Ramos (cell line): ENCODE measurements around the gene RABGAP1L.

Experiments used
- in situ Hi-C: fragments of 300-500 bp; cut with MboI; formaldehyde crosslinking; loops from one replicate; pipeline ENCODE4 v1.14.3; 2022; ENCODE audit warnings: low sequenced_read_pairs; ENCODE audit not compliant: unreplicated experiment

The RABGAP1L gene

DNA sequence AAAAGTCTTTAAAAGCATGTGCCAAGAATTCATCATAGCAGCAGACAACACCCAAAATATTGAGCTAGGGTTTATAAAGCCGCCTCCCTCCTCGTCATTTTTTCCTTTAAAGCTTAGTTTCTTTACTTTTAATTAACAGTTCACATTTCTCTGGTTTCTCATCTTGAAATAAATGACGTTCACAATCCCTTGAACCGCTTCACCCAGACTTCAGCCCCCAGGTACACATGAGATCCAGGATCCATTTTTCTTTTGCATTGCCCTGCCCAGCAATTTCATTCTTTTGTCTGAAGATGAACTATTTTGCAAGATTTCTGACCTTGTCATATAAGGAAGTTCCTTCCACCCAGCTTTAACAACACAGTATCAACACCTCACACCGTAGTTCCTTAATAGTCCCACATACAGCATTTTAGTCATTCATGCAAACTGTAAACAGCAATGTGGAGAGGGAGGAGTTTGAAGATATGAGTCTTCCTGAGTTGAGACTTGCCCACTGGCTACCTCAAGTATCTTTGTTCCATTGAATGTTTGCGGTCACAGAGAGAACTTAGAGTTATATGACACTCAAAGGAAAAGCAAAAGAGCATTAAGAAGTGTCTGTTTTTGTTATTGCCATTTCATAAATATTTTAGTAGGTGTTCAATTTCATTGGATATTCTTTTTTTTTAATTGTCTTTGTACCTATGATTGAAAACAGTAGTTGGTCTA lies 805.1 kb downstream of the RABGAP1L start:
- in situ Hi-C loops, result no loop called here

DNA sequence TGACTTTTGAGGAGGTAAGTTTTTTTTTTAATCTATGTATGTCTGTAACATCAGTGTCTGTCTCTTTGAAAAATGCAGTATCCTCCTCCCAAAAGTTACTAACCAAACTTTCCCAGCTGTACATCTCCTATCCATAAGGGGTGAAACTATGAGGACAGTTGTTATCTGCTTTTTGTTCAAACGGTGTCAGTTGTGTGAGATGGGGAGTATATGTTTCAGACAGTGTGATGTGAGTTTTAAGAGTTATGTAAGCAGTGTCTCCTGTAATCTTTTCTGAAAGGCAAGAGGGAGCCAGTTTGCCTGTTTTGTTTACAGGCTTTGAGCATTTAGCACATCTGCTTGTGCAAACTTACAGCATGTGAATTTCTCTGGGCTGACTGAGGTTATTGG lies 805.6 kb downstream of the RABGAP1L start:
- in situ Hi-C loops, result no loop called here

DNA sequence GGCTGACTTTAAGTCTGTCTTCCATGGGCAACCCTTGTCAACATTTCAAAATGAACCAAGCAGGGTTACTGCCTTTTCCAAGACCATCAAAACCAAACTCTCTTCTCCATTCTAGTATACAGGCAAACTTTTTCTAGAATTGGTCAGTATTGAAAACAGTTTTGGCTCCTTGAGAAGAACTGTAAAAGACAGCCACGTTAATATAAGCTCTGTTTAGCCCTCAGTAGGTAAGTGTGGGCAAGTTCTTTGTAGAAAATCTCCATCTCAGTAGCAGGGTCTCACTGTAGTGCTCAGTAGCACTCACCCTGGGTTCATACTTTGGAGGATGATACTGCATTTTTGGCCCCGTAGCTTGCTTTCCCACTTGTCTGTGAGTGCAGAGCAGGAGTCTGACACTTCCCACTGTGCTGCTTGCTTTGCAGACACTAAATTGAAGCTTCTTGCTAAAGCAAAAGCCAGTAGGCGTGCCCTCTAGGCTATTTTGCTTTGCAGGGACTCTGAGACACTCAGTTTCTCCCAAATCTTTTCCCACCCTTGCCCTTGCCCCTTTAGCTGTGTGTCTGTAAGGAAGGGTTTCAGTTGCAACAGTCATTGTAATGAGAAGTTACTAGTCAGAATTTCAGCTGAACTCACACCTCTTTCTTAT lies 806.2 kb downstream of the RABGAP1L start:
- in situ Hi-C loops, result no loop called here

DNA sequence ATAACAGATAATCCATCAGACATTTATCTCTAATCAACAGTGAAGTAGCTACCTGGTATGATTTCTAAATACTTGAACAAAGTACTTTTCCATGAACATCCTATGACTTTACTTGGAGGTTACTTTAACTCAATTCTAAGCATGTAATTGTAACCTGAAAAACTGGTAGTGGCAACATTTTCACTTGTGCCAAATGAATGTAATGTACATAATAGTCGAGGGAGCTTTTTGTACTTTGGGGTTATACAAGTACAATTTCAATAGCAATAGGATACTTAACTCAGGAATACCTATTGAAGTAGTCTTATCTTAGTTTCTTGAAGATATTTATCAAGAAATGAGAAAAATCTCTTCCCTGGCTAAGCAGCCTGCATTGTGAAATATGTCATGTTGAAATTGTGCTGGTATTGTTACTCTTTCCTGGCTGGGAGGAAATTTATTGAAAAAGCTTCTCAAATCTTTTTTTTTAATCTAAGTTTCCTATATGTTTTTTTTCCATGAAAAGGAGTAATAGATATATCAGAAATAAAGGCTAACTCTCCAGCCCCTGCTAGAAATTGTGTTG lies 806.8 kb downstream of the RABGAP1L start:
- in situ Hi-C loops, result no loop called here

DNA sequence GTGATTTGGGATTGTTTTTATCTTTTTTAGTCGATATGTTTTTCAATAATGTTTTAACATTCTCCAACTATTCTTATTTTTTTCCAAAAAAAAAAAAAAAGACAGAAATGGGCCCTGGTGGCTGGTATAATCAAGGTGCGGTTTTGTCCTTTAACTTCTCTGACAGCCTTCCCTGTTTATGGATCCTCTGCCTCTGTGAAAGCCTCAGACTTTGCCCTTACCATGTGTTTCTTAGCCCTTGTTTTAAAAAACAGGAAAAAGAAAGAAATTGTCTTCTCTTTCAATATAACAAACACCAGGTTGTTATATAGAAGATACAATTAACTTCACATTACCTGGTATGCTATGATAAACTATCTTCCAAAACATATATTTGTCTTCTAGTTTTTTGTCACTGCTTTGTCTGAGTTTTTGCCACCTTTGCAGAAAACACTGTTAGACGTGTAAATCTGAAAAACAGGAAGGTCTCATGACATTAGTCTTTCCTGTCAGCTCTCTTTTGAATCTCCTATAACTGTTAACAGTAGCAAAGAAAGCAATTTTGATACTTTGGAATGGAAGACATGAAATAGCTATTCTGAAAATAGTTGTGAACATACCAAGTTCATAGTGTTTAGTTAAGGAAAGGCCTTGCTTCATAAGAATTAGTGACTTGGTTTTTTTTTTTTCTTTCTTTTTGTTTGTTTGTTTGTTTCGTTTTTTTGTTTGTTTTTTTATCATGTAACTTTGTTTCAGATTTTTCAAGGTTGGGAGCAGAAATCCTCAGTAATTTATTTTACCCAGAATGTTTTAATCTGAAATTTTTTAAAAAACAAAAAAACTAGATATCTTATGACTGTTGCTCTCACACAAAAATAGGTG lies 808.8 kb downstream of the RABGAP1L start:
- in situ Hi-C loops, result no loop called here

DNA sequence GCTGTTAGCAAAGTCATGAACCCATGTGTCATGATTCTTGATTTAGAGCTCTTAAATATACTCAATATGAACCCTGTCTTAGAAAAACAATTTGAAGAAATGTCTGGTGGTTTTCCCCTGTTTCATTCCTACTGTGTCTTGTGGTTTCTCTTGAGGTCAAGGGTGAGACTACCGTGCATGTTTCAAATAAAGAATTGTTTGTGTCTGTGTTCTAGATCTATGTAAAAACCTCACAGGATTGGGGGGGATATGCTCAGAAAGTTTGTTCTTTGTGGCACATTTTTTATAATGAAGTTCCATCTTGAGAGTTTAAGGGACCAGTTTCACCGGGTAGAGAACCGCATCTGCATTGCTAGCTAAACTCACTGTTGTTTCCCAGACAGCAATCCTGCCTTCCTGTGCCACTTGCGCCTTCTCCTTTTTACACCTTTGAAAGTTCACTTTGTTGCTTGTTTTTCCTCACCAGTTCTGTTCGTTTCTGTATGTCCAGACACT lies 809.5 kb downstream of the RABGAP1L start:
- in situ Hi-C loops, result no loop called here

DNA sequence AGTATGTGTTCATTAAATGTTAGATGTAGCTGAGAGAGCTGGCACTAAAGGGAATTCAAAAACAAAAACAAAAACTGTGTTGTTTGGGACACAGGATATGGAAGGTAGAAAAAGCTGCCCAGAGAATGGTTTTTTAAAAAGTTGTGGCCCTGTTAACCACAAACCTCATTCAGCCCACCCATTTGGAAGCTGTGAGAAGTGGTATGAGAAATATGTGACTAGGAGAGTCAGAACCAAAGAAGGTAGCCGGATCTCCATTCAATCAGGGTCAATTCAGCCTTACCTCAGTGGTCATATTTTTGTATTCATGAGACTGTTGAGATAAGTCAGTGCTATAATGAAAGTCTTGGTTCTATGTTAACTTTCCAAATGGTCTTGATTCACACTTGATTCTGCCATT lies 810.7 kb downstream of the RABGAP1L start:
- in situ Hi-C loops, result no loop called here

DNA sequence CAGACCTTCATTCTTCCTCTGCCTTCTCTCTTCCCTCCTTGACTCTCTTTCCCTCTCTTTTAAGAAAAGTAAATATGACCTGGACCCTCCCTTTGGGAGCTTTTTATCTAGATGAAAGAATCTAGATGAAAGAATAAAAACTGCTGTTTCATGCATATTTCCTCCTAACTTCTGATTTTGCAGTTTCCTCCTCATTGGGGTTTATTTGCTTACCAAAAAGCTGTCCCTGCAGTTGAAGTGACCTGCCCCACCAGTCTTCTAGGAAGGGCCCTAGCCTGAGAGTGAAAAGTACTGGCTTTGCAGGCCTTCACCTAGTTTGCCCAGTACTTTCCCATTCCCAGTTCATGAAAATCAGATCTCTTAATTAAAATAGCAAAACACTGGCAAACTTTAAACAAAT lies 812.1 kb downstream of the RABGAP1L start:
- in situ Hi-C loops, result no loop called here

DNA sequence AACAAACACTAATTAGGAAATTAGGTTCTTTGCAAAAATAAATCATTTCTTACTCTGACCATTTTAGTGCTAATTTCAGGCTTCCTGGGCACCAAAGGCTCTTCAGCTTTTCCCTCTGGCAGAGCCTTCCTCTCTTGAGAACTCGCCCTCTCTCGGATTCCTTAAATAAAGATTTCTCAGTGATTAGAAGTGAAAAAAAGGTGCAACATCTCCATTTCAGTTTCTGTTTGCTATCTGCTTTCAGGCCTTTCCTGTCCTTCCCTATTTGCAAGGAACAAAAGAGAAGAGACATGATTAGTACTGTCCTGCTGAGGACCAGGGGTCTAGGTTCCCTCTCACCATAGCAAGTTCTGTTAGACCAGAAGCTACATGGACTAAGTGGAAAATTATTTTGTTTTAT lies 812.6 kb downstream of the RABGAP1L start:
- in situ Hi-C loops, result no loop called here

DNA sequence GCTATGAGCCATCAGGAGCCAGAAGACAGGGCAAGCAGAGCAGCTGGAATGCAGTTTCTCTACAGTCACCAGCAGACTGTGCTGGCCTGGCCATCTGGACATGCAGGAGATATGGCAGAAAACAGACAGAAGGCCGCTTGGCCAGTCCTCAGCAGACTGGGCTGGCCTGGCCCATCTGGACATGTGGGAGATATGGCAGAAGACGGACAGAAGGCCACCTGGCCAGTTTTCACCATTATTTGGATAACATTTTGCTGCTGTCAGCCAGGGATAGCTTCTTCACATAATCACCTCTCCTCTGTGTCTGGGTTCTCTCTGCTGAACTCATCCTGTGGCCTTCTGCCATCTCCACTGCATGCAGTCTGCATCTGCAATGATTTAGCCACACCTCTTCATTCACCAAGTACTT lies 815.4 kb downstream of the RABGAP1L start:
- in situ Hi-C loops, result no loop called here

DNA sequence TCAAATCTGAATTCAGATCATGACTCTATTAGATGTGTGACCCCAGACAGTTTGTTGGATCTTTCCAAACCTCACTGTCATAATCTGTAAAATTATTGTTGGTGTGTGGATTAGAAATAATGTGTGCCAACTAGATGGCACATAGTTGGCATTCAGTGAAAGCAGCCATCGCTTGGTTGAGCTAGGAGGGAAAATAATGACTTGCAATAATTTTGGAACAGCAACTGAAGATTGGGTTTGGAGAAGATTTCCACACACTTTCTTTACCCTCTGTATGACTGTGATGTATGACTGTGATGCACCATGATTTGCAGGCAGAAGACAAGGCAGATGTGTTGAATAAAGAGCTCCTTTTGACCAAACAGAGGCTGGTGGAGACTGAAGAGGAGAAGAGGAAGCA lies 816.4 kb downstream of the RABGAP1L start:
- in situ Hi-C loops, result no loop called here

DNA sequence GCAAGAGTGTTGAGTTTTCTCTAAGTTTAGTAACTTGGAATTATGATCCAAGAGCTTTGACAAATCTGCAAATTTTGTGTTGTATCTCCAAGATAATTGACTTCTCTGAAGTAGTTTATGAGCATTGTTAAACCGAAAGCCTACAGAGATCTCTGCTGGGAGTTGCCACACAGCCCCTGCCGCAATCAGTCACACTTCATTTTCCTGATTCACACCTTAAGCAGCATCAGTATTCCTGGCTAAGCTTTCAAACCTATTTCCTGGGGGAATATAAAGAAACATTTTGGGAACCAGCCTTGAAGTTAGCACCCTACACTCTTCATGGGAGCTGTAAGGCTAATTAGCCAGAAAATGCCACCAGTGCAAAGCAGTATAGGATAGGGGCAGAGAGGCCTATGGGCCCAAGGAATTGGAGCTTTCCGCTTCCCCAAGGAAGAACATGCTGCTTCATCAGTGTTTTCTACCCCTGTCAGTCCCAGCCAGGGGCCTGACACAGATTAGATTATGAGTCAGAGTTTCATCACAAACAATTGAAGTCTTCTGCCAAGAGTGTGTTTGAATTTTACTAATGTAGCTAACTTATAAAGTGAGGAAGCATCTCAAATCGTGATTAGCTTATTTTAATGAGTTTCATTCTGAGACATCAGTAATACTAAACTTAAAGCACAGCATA lies 817.3 kb downstream of the RABGAP1L start:
- in situ Hi-C loops, result no loop called here

DNA sequence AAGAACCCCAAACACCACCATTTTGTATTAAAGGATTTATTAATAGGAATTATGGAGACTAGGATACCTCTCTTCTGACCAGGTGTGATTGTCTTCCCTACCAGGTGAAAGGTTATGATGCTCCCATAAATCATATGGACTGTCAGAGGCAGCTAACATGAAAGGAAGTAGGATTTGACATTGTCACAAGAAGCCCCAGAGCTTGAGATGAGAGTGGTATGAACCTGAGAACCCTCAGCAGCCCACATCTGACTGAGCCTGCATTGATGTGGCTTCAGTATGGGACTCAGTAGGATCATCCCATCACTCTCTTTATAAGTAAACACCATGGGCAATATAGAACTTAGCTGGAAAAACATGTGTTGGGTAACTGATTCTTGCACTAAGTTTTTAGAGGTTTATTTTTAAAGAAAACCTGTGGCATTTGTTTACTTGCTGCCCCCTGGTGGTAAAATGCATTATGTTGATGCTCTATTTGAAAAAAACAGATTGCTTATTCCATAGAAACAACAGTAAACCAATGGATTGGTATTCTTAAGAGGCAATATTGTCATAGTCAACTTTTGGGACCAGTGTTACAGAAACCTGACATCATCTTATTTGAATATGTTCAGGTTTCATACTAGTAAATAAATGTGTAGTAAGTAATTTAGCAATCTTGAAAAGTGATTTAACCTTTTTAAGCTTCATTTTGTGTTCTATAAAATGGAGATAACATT lies 823.8 kb downstream of the RABGAP1L start:
- in situ Hi-C loops, result no loop called here

DNA sequence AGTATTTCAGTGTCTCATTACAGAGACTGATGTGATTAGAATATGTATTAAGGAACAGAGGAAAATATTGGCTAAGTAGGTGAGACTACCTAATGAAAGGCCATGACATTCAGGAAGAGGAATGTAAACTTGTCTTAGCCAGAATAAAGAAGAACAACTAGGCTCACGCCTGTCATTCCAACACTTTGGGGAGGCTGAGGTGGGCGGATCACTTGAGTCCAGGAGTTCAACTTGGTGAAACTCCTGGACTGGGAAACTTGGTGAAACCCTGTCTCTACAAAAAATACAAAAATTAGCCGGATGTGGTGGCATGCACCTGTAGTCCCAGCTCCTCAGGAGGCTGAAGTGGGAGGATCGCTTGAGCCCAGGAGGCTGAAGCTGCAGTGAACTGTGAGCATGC lies 825.6 kb downstream of the RABGAP1L start:
- in situ Hi-C loops, result no loop called here

DNA sequence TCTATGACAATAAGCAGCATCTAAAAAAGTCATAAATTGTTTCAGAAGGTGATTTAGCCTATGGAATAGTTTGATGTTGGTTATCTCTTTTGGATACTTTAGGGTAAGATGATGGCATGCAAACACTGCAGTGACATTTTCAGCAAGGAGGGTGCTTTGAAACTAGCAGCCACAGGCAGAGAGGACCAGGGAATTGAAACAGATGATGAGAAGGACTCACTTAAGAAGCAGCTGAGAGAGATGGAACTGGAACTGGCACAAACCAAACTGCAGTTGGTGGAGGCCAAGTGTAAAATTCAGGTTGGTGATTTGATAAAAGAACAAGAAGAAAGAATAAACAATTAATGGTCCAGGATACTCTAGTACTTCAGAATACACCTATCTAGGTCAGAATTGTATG lies 829.2 kb downstream of the RABGAP1L start:
- in situ Hi-C loops, result no loop called here

DNA sequence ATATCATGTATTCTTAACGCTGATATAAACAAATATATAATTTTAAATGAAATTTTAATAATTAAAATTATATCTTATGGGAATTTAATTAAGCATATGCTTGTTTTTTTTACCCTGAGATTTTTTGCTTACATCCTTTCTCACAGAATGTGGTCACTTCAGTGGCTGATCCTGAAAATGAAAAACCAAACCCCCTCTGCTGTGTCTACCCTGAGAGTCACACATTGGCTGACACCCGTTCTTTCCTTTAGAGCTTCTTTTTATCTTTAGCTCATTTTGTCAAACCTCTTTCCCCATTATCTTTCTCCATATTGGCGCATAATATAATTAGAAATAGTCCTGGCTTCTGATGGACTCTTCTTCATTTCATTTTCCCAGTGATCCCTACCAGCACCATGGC lies 829.7 kb downstream of the RABGAP1L start:
- in situ Hi-C loops, result no loop called here

DNA sequence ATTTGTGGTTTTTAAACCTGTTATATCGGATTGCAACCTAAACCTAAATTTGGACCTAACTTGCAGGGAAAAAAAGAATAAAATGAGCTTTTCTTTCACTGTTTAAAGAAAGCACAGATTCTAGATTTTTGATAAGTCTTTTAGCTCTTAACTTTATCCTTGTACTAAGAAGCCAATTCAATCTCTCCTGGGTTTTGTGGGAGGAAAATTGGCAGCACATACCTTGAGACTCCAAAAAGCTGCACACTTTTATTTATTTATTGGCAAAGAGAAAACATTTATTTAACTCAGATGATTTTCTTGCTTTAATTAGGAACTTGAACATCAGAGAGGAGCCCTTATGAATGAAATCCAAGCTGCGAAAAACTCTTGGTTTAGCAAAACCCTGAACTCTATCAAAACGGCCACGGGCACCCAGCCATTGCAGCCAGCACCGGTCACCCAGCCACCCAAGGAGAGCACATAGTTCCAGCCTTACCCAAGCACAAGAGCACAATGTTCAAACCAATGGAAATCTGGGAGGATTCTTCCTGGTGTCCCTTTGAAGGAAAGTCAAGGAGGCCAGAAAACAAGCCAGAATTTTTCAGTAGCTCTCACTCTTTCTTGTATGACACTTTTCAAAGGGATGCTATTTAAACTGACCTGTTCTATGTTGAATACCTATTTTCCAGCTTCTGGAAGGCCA lies 830.4 kb downstream of the RABGAP1L start:
- in situ Hi-C loops, result loop anchor here (5.0 kb wide), 1 partner anchor 217 kb away; no protein-coding TSS in a partner anchor

DNA sequence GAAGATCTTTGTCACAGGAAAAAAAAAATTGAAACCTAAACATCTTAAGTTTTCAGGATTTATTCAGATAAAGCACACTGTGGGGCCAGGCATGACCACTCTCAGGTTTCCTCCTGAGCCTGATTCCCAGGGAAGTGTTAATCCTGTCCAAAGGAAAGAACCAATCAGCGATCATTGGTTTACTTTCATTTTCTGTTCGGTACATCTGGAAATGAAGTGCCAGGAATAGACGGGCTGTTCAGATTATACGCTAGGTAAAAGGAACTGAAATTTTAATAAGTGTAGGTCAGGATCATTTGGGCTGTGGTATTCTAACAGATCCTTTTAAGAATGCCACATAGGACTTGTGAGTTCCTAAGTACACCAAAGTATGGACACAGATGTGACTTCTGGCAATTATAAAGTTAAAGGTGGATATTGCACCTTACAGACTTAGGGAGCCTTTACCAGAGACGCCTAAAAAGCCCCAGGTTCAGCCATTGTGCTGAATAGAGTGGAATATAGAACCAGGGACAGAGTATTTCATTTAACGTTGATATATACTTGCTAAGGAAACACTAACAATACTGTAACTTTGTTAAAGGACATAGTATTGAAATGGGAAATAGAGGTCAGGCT lies 831.2 kb downstream of the RABGAP1L start:
- in situ Hi-C loops, result loop anchor here (5.0 kb wide), 1 partner anchor 218 kb away; no protein-coding TSS in a partner anchor
